HG02588 (cell line): ENCODE data around the gene CSF2.

Experiments
- ATAC-seq: cut with Tn5 transposase; IDR thresholded peaks from one replicate; pipeline ENCODE4 v1.9.1; 2021; ENCODE audit warnings: mild to moderate bottlenecking, moderate library complexity; ENCODE audit not compliant: unreplicated experiment

The CSF2 gene

GRCh38 chr5:132073231-132074013 is at the start of gene CSF2:
Gene CSF2 (plus strand): TSS chr5:132073789. CDS start chr5:132073824, 35 bp downstream.
- ATAC-seq, result no peak

GRCh38 chr5:132024117-132024435 is 49.5 kb upstream of the CSF2 start:
- no peak for ATAC-seq

- no peak for ATAC-seq
These were observed 48.7 kb upstream of the CSF2 start for GRCh38 chr5:132024789-132025402.

- no peak for ATAC-seq
These were observed 48.1 kb upstream of the CSF2 start for GRCh38 chr5:132025403-132025971.

DNA sequence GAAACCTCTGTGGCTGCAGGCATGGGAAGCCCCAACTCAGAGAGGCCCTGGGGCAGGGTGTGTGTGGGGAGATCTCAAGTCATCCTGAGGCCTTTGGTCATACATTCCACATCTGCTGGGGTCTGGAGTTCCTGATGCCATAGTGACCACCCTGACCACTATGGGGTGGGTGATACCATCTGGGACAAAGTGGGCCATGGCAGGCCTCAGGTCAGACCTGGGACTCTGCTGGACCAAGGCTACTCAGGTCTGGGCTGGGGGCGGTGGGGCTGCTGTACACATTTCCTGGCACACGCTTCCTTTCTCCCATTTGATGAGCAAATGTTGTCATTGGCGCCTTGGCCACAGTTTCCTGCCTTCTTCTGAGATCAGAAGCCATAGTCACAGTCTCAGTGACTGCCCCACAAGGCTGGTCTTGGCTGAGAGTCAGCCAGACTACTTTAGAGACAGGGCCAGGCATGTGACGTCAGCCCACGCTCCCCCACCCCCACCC is 47.0 kb upstream of the CSF2 start:
- no peak for ATAC-seq

DNA sequence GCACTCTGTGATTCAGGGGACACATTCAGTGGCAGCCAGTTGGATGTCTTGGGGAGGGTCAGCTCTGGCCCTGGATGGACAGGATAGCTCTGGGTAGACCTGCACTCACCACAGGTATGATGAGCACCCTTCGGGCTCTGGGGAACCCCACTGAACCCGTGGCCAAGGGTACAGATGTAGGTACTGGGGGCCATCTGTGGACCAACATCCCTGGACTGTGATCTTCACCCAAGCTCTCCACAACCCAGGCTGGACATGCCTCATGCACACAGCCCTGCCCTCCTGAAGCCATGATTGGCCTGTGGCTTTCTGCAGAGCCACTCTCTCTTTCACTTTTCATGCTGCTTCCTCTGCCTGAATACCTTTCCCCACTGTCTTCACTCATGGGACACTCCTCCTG is 46.6 kb upstream of the CSF2 start:
- no peak for ATAC-seq

DNA sequence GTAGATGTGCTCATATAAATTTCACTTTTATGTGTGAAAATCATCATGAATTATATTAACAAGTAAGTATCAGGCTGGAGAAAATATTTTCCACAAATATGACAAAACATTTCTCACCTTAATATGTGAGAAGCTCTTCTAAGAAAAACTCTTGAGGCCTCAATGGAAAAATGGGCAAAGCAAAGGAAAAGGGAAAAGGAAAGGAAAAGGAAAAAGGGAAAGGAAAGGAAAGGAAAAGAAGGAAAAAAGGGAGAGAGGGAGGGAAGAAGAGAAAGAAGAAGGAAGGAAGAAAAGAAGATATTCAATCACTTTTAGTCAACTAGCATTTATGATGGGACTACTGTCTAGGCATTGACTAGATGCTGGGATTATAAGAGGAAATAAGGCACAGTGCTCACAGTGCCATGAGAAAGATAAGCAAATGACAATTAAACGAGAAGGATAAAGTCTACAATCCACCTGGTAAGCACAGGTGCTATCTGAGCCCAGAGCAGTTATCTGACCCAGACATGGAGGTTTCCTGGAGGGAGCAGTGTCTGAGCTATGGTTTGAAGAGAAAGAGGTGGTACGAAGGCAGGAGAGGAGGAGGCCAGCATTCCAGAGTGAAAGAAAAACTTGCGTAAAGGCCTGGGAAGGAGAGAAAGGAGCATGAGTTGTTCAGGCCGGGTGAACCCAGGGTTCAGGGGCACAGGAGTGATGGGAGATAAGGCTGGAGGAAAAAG is 43.8 kb upstream of the CSF2 start:
- ATAC-seq, result no peak

- no peak for ATAC-seq
These were observed 43.0 kb upstream of the CSF2 start for GRCh38 chr5:132030610-132031009.

DNA sequence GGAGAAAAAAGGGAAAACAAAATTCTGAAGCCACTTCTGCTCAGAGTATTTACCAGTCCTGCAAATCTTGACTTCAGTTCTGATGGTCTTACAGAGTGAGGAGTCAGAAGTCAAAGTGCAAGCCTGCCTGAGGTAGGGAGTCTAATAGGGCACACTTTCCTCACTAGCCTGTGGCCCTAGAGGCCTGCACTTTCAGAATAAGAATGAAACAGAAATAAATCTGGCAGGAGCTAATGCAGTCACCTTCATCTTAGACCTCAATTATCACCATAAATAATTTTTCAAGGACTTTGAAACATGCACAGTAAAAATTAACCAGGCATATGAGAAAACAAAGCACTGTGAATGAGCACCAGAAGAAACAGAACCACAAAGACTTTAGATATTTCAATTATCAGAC is 41.4 kb upstream of the CSF2 start:
- ATAC-seq, result no peak

- no peak for ATAC-seq
These were observed 40.5 kb upstream of the CSF2 start for GRCh38 chr5:132033122-132033521.

DNA sequence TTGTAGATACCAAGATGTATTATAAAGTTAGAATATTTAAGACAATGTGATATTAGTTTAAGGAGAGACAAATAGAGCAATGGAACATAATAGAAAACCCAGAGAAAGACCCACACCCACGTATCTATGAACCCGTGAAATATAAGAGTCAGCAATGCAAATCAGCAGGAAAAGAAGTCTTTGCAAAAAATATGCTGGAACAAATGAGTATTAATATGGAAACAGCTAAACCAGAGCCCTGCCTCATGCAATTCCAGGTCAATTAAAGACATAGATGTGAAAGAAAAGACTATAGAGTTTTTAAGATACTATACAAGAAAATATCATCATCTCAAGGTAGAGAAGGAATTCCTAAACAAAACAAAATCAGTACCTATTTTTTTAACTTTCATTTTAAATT is 36.2 kb upstream of the CSF2 start:
- ATAC-seq, result no peak

DNA sequence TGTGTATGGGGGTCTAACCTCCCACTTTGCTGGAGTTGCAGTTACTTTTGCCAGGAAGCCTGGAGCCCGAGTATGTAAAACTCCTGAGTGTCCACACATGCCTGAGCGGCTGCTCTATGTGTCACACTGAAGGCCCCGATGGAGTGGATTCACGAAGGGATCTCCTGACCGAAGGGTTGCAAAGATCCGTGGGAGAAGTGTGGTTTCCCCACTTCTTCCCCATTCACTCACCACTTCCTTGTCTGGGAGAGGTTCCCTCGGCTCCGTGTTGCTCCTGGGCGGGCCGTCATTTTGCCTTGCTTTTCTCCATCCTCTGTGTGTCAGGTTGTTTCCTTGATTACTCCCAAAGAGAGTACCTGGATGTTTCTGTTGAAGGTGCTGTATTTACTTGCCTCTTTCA is 29.4 kb upstream of the CSF2 start:
- no peak for ATAC-seq

DNA sequence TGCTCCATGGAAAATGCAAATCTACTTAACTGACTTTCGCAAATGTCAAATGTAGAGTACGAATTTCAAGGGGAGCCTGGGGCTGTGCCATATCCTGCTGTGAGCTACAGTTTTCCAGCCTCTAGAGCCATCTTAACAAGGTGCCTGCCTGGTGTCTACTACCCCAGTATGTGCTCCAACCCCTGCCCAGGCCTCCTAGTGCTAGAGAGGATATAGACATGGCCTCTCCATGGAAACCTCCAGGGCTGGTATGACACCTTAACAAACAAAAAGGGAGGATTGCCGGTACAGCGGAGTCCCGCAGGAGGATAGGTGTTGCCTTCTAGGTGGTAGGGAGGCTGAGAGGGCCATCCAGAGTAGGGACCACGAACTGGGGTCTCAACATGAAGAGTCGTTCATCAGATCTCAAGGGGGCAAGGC is 26.7 kb upstream of the CSF2 start:
- ATAC-seq, result no peak

DNA sequence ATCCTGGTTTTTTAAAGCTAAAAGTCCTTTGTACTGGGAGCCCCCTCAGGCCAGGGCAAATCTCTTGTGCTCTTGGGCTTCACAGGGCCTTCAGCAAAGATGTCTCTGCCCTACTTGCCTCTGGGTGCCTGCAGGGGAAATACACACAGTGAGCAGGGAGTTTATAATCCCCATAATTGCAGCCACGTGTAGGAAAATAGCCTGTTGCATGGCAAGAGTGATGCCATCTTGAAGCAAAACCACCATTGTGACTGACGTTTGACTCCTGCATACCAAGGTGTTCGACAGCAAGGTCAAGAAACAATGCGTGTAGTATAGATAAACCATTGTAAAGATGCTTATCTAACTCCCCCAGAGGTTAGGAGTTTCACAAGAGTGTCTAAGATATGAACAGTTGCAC is 24.5 kb upstream of the CSF2 start:
- ATAC-seq, result no peak

DNA sequence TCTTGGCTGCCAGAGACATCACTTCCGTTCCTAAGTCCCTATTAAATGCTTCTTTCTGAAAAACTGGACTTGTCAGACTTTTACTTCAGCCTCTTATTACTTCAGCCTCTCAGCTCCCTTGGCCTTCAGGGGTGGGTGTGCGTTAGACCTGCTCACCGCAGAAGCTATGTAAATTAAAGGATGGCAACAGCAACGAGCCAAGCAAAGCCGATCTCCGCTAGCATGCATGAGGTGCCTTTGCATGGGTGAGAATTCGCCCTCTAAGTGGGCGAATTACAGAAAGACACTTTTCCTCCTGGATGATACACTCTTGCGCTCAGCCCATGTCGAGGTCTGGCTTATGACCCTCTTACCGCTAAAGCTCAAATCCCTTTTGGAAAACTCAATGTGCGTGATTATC is 24.0 kb upstream of the CSF2 start:
- ATAC-seq, result no peak

GRCh38 chr5:132050136-132050535 is 23.5 kb upstream of the CSF2 start:
- ATAC-seq, result no peak

DNA sequence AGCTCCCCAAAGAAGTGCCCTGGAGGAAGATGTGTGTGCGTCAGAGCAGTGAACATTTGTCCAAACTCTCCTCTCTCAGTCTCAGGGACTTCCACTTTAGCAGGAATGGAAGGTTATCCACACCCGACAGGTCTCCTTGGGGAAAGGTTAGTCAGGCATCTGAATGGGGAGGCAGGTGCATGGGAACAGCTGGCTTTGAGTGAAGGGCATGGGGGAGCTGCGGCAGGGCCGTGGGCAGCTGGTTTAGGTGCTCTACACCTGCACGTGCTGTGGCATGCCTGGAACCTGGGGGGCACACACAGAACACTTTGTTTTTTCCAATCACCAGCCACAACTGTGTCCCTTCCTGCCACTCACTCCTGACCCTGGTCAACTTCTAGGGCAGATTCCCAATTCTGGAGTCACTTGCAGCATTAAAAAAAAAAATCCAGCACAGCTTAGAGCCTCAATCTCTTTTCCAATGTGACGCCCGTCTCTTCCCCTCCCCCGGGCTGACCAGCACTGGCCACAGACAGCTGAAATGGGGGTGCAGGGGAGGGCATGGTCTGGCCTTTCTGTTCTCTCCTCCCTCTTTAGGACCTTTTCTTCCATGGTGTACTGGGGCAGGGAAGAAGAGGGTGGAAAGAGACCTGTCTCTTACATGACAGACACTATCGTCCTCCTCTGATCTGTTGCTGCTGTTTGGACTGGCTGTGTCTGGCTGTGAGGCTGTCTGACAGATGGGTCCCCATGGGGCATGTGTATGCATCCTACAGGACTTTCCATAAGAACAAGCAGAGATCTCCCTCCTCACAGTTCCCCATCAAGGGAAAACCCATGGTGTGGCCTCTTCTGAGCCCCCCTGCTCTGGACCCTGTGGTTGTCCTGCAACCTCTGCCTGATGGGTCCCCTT is 22.7 kb upstream of the CSF2 start:
- no peak for ATAC-seq

DNA sequence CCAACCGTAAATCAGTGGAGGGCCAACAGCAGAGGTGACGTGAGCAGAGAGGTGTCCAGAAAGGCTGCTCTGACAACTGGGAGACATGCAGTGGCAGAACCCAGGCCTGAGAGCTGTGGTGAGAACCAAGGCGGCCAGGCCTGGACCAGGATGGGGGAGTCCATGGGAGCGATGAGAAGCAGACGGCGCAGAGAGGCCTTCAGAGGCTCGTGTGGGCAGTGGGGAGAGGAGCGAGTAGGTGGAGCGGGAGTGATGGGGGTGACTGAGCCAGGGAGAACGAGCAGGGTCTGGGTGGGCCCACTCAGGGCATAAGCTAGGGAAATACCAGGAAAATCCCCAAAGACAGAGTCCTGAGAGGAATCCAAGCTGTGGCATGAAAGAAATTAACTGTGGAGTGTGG is 21.1 kb upstream of the CSF2 start:
- no peak for ATAC-seq

DNA sequence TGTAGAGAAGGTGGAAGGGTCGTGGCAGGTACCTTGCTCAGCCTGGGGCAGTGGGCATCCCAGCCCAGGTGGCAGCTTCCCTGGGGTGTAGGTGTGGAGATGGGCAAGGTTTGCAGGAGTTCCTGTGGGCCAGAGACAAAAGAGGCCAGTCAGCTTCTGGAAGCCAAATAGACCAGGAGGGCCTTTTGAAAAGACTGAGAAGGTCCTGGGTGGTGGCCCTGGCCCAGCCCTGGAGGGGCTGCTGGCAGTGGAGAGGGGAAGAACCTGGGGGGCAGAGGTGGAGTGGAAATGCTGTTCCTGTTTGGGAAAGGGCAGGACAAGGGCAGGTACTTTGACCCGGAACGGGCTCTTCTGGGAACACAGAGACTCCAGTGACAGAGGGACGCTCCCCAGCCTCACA is 20.1 kb upstream of the CSF2 start:
- no peak for ATAC-seq

DNA sequence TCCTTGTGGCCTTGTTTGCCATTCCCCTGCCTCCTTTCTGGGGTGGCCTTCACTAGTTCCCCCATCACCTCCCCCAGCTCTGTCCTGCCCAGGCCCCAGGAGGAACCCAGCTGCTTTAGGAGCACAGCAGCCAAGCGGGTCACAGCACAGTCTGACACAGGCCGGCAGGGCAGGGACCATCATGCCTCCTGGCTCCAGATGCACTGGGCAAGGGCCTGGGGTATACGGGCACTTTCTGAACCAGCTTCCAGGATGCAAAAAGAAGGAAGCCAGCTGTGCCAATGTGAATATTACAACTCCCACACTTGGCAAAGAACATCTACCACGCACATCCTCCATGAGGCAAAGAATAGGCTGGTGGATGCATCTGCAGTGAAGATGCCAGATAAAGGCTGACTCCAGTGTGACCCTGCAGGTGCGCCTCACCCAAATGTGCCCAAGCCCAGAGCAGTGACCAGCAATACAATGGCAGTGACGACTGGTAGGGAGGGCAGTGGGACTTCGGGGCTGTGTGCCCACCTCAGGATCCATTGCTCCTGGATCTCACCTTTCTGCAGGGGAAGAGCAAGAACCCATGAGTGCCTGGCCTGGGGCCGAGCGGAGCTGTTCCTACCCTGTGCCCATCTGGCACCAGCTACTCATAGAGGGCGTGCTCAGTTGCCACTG is 19.4 kb upstream of the CSF2 start:
- no peak for ATAC-seq
